Measurements from ENCODE around the gene LCN10. TPM values are rescaled to one million over a fixed set of nuclear protein-coding genes. Genes with fewer than 3 reads are reported as not detected.

The LCN10 gene
- polyA plus RNA-seq, 3 donors: 0.16 TPM; not detected in 2

- Histone ChIP-seq H2AFZ (ENCODE audit: insufficient read depth, low read depth, low read length, poor library complexity, severe bottlenecking) (no peak overlapping the region), H3K9ac (ENCODE audit: insufficient read depth, low read length, poor library complexity, severe bottlenecking) (no peak overlapping the region), H4K20me1 (ENCODE audit: insufficient read depth, low read length) (no peaks in the 10 kb centered on the region), H3K27ac (ENCODE audit: low read depth in 1 of 2, low read length in 2 of 2) (no peak overlapping the region), H3K79me2 (ENCODE audit: insufficient read depth, low read length) (no peaks in the 10 kb centered on the region), H3K4me3 (replicated peaks in 1 of 3; ENCODE audit: low read depth in 2 of 3, low read length in 3 of 3) (no peak overlapping the region), H3K4me1 (ENCODE audit: control insufficient read depth in 1 of 2, insufficient read depth in 2 of 2, low read length in 2 of 2) (peaks cover 21 to 34% of the 10 kb centered on the region in 2 donors), H3K4me2 (replicated peaks; ENCODE audit: extremely low read depth, low read length, poor library complexity, severe bottlenecking) (no peak overlapping the region), H3K27me3 (ENCODE audit: control insufficient read depth in 2 of 2, insufficient read depth in 2 of 2, low read length in 2 of 2) (peaks cover 12 to 45% of the 10 kb centered on the region in 2 donors), H3K36me3 (replicated peaks in 1 of 2; ENCODE audit: control insufficient read depth in 1 of 2, insufficient read depth in 2 of 2, low read length in 2 of 2) (no peaks in the 10 kb centered on the region), H3K9me3 (replicated peaks in 1 of 2; ENCODE audit: control insufficient read depth in 1 of 2, insufficient read depth in 1 of 2, low read length in 2 of 2) (peaks cover 0 to 3% of the 10 kb centered on the region in 2 donors)
- Mint-ChIP-seq H3K27ac (no peak overlapping the region), H3K9me3 (peaks cover 0 to 12% (median 2%) of the 10 kb centered on the region in 7 donors), H3K4me3 (peak overlapping the region in 1 of 2 donors; percentile 78), H3K27me3 (ENCODE audit: low read depth in 3 of 3) (peaks cover 37 to 60% (median 46%) of the 10 kb centered on the region in 3 donors), H3K4me1 (peaks cover 21% of the 10 kb centered on the region), H3K36me3 (peaks cover 0 to 2% of the 10 kb centered on the region in 2 donors)
- 96% methylated on average over 4 of the region's 7 CpGs for WGBS (ENCODE audit: insufficient coverage)
- intact Hi-C loops (cut with micrococcal nuclease): no loop called here
- DNase-seq: no peak
- no peak for TF ChIP-seq CTCF (IDR thresholded peaks at IDR 0.05)
Measured at GRCh38 chr9:136710543-136710942, 32.2 kb downstream of the LCN10 start.

GRCh38 chr9:136709454-136710109 is 33.2 kb downstream of the LCN10 start:
- 93% methylated on average over 24 of the region's 24 CpGs for WGBS (ENCODE audit: insufficient coverage)
- no peak for TF ChIP-seq CTCF (IDR thresholded peaks at IDR 0.05)
- H3K4me3 Mint-ChIP-seq: no peak overlapping the region

More at GRCh38 chr9:136709454-136710109, 33.2 kb downstream of the LCN10 start:
- peaks cover 25% of the 10 kb centered on the region for H3K4me1 Mint-ChIP-seq
- intact Hi-C loops (cut with micrococcal nuclease): loop anchor here in 1 of 2 donors (10.0 kb wide), 1 partner anchor 755 kb away; no protein-coding TSS in a partner anchor
- Histone ChIP-seq H3K9me3 (replicated peaks in 1 of 2; ENCODE audit: control insufficient read depth in 1 of 2, insufficient read depth in 1 of 2, low read length in 2 of 2) (peaks cover 0 to 3% of the 10 kb centered on the region in 2 donors), H3K27me3 (ENCODE audit: control insufficient read depth in 2 of 2, insufficient read depth in 2 of 2, low read length in 2 of 2) (peaks cover 12 to 38% of the 10 kb centered on the region in 2 donors), H3K4me3 (replicated peaks in 1 of 3; ENCODE audit: low read depth in 2 of 3, low read length in 3 of 3) (no peak overlapping the region), H3K36me3 (replicated peaks in 1 of 2; ENCODE audit: control insufficient read depth in 1 of 2, insufficient read depth in 2 of 2, low read length in 2 of 2) (no peaks in the 10 kb centered on the region), H3K9ac (ENCODE audit: insufficient read depth, low read length, poor library complexity, severe bottlenecking) (no peak overlapping the region), H3K4me1 (ENCODE audit: control insufficient read depth in 1 of 2, insufficient read depth in 2 of 2, low read length in 2 of 2) (peaks cover 24 to 36% of the 10 kb centered on the region in 2 donors), H3K4me2 (replicated peaks; ENCODE audit: extremely low read depth, low read length, poor library complexity, severe bottlenecking) (no peak overlapping the region), H2AFZ (ENCODE audit: insufficient read depth, low read depth, low read length, poor library complexity, severe bottlenecking) (no peak overlapping the region), H3K79me2 (ENCODE audit: insufficient read depth, low read length) (no peaks in the 10 kb centered on the region), H4K20me1 (ENCODE audit: insufficient read depth, low read length) (no peaks in the 10 kb centered on the region), H3K27ac (ENCODE audit: low read depth in 1 of 2, low read length in 2 of 2) (no peak overlapping the region)
- peaks cover 0 to 5% of the 10 kb centered on the region in 2 donors for H3K36me3 Mint-ChIP-seq
- peaks cover 34 to 54% (median 41%) of the 10 kb centered on the region in 3 donors for H3K27me3 Mint-ChIP-seq (ENCODE audit: low read depth in 3 of 3)
- no peak overlapping the region for H3K27ac Mint-ChIP-seq
- no peak for DNase-seq
- H3K9me3 Mint-ChIP-seq: peaks cover 0 to 12% (median 2%) of the 10 kb centered on the region in 7 donors

Measured in CD14-positive monocyte (primary cell).